NOMO-1 (cell line): ENCODE measurements around the gene ZNF275.
A peak's percentile ranks its signal among the peaks of the same experiment; 100 is the strongest.
"Not testable (repeated sequence)": the region's sequence is repeated elsewhere in the genome, so short reads cannot be mapped to it uniquely, and the experiment has no call there.

Experiments used
- DNase-seq, 2 experiments: peaks; one replicate each; lab custom pipeline; 2025; ENCODE audit not compliant: unreplicated experiment in 2 of 2; lab: John Stamatoyannopoulos, UW

The ZNF275 gene

DNA sequence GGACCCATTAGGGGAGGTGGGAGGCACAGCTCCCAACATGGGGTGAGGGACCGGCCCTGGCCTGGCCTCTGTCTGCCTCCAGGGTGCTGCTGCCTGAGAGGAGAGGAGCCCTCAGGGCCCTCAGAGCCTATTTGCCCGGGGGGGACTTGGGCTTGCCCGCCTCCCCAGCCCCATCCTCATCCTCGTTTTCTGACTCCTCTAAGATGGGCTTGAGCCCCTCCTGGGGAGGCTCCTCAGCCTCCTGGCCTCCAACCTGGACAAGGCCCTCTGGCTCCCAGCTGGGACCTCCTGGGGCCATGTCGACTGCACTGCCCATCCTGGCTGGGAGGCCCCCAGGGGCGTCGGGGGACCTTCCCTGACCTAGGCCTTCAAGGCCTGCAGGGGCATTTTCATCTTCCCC lies 15.1 kb upstream of the ZNF275 start:
- DNase-seq, result no peak

DNA sequence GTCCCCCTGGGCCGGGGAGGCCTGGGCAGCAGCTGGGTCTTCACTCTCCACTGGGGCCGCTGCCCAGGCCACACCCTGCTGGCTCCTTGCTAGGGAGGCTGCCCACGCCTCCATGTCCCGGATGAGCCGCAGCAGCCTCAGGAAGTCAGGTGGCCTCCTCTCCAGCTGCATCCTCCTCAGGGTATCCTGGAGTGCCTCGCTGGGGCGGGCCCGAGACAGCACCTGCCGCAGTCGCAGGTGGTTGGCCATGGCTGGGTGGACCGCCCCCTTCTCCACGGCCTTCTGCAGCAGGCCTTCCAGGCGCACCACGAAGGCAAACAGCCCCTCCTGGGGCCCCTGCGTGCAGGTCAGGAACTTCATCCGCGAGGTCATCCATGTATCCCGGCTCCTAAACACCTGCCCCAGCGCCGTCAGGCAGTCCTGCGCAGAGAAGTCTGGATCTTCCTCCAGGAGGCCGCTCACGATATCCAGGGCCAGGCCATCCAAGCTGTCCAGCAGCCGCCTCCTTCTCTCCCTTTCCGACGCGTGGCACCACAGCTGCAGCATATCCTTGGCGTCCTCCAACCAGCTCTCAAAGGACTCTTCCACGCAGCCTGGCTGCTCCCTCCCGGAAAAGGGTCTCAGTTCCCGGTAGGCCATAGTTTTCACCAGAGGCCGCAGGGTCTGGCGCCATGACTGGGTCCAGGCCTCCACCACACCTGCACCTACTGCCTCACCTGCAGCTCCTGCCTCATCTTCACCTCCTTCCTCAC lies 14.5 kb upstream of the ZNF275 start:
- no peak for DNase-seq

DNA sequence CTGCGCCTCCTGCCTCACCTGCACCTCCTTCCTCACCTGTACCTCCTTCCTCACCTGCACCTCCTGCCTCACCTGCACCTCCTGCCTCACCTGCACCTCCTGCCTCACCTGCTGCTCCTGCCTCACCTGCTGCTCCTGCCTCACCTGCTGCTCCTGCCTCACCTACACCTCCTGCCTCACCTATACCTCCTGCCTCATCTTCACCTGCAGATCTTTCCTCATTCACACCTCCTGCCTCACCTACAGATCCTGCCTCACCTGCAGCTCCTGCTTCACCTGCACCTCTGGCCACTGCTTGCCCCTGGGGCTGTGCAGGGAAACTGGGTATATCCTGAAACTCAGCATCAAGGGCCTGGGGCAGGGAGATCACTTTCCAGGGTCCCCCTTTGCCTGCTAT lies 13.9 kb upstream of the ZNF275 start:
- not testable (repeated sequence) for DNase-seq

DNA sequence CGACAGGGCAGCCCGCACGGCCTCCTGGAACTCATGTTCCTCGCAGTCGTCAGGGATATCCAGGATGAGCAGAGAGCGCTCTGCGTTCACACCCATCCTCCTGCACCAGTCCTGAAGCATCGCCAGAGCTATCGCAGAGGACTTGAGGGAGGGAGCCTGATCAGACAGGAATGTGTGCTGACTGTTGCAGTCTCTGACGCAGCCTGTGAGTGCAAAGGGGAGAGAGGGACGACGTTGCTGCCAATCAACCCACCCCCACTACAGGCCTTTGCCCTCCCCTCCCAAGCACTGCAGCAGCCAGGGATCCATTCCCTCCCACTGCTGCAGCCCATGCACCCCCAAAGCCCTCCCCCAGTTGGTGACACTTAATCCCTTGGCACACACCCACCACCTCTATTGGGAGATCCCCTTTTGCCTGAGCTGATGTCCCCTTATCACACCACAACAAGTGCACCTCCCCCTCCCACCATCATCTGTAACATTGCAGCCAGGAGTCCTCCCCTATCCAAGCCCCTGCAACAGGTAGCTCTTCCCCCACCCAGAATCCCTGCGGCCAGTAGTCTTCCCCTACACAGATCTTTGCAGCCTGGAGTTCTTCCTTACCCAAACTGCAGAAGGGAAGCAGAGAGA lies 13.3 kb upstream of the ZNF275 start:
- DNase-seq, result no peak

DNA sequence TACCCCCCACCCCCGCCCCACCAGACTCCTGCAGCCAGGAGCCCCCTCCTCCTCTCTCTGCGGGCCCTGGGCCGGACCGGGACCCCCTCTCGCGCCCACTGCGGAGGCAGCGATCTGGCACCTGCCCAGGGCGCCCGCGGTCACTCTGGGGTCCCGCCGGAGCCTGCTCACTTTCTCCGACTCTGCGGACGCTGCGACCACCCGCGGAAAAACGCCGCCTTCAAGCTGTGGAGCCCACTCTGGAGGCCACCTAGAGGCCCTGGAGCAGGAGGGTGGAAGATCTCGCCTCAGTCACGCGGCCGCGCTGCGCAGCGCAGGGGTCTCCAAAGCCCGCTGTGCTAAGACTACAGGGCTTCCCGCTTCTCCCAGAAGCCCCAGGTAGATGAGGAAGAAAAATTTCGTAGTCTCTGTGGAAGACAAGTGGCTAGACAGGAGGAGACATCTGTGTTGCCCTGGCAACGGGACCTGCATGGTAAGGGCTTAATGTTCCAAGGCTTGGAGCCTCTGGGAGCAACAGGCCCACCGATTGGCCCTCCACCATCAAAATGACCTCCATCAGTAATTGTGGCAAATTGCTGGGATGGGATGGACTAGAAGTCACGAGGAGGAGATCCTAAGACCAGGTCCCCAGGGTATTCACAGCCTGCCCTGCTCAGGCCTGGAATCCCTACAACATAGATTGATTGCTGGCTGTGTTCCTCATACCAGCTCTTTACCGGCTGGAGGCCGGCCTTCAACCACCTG lies 12.4 kb upstream of the ZNF275 start, which contains the start of gene PNMA6F:
PNMA6F (minus strand) TSS at position 387 of the 744 bp plus-strand sequence. CDS start 1,093 bp downstream, outside the sequence.
- DNase-seq, result no peak

DNA sequence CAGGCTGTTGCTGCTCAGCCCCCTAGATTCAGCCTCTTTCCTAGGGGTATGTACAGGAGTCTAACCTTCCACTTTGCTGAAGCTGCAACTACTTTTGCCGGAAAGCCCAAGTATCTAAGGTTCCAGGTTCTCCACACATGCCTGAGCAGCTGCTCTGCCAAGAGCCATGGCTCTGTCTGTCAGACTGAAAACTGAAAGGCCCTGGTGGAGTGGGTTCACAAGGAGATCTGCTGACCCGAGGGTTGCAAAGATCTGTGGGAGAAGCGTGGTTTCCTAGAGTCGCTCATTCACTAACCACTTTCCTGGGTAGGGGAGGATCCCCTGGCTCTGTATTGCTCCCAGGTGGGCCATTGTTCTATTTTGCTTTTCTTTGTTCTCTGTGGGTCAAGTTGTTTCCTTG lies 6.4 kb upstream of the ZNF275 start:
- DNase-seq, result no peak

DNA sequence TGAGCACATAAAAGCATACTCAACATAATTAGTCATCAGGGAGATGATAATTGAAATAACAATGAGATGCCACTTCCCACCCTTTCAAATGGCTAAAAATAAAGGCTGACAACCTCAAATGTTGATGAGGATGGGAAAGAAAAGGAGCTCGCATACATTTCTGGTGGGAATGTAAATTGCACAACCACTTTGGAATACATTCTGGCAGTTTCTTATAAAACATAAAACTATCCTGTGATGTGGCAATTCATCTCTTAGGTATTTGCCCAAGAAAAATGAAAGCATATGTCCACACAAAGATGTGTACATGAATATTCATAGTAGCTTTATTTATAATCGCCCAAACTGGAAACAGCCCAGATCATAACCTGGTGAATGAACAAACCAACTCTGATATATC lies 687 bp upstream of the ZNF275 start:
- peak in 1 of 2 experiments; percentile 9 for DNase-seq

DNA sequence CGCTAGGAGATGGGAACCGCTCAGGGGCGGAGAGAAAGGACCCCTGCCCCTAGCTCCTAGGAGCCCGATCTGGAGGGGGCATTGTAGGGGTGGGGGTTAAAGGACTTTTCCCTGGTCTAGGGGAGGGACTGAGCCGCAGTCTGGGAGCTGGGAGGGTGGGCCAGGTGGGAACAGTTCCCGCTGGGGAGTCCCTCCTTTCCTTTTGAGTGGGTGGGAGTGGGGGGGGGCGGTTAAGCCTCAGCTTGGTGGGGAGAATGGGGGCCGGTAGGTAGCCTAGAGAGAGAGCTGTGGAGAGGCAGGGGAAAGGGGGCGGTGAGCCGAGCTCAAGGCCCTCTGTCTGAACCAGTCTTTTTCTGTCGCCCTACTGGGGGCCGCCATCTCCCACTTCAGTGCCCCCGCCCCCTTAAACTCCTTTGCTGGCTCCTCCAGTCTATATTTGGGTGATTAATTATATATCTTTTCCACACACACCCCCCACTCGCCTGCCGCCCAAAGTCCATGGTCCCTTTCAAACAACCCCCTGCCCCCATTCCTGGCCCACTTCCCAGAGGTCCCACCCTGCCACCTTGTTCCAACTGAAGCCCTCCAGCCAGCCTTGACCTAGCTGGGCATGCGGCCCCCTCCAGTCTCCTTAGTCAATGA lies 822 bp downstream of the ZNF275 start:
- no peak for DNase-seq

DNA sequence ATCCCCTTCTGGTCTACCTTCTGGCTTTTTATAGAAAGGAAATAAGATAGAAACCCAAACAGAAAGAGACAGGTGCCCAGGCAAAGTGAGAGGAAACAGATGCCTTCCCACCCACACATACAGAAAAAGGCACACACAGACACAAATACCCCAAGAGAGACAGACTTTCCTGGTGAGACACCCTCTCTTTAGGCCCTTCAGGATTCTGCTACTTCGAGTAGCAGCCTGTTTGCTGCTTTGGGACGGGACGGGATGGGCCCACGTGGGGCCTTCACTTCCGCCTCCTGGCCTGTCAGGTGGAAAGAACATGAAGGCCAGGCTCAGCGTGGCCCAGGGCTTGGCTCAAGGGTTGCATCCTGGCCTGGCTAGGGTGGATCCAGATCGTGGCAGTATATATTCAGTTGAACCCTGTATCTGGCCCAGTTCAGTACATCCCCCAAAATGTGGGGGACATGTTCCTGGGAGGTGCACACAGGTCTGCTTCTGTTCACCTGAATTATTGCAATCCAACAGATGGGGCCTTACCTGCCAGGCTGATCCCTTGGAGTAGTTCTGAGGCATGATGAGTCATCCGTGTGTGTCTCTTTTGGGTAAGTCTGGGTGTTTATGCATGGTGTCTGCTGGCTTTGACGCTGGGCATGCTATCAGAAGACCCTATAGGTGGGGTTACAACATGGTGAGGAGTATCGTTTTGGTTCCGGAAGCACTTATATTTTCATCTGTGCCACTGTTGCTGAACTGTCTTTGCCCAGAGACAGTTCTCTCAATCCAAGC lies 2.4 kb downstream of the ZNF275 start:
- DNase-seq, result no peak

DNA sequence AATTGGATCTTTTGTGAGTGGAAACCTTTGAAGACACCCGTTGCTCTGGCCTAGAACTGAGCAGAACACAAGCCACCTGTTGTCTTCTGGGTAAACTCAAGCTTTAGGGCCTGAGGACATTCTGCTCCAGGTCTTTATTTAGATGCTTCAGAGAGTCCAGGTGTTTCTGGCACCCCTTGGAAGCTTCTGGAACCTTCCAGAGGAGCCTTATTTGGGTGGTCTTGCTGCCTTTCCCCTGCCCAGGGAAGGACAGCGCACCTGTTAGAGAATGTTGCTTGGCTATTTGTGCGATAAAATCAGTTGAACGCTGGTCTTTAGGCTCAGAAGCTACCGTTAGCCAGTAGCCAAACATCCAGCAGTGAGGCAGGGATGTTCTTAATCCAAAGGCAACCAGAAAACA lies 3.0 kb downstream of the ZNF275 start:
- no peak for DNase-seq

DNA sequence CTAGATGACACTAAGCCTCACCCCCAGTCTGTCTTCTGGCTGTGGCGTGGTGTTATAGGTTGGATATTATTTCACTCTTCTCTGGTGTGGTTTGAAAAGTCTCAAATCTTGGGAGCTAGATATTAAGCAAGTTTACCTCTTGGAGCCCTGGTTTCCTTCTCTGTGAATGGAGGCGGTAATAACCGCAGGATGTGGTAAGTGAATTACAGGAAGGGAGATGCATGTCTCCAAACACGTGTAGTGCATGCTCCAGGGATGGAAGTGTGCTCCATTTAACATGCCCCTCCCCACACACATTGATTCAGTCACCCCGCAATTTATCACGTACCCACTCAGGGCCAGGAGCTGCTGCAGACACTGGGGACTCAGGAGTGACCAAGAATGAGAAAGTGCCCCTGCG lies 4.9 kb downstream of the ZNF275 start:
- no peak for DNase-seq

DNA sequence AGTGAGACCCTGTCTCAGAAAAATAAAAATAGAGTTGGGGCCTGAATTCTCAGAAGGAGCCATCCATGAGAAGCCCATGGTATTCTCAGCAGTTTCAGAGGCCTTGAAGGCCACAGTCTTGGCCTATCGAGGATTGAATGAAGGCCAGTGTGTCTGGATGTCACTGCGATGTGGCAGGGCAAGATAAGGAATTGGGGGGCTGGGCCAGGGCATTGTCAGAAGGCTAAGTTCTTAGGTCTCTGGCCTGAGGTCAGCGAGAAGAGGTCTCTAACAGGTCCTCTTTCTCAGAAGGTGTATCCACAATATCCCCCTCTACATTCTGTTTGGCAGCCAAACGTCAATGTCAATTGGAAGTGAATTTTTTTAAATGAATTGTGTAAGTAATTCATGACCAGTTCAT lies 5.7 kb downstream of the ZNF275 start:
- DNase-seq, result no peak

DNA sequence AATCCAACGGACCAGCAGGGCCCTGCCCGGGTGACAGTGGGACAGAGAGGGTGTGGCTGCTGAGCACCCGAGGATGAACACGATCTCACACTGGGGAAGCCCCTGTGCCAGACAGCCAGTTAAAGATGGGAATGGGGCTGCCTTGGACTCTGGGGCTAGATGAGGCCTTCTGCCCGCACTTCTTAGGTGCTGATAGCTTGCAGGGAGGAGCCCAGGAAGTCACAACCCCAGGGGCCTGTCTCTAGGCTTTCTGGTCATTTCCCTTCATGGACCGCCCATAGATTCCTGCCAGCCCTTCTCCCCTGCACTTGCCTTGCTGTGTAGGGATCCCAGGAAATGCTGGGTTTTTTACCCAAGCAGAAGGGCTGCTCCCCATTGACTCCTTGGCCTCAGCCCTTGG lies 6.2 kb downstream of the ZNF275 start:
- no peak for DNase-seq

DNA sequence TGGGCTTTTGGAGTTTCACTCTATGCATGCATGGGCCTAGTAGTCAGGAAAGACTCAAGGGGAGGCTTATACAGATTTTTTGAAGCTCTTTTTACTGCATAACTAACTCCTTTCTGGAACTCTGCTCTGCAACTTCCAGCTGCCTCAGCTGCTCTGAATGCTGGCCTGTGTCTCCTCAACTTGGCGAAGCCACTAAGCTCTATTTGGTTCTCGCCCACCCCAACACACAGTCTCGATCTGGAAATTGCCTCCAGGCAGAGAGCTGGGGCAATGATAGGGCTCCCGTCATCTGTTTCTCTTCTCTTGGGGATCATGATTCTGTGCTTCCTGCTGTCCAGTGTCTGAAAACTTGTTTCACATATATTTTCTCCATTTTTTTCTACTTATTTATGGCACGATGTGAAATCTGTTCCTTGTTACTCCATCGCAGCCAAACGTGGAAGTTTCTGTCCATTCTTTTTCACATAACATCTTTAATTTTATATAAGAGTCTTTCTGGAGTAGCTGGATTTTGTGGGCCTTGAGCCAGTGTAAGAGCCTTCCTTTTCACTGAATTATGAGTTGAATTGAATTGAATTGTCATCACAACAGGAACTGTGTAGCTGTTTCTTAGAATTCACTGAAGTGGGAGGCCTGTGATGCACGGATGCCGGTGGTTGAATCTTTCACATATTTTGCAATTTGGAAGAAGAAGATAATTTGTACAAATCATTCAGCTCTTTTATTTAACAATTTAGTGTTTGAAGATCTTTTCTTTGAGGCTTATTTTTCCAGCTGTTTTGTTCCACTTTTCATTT lies 9.0 kb downstream of the ZNF275 start:
- DNase-seq, result no peak

DNA sequence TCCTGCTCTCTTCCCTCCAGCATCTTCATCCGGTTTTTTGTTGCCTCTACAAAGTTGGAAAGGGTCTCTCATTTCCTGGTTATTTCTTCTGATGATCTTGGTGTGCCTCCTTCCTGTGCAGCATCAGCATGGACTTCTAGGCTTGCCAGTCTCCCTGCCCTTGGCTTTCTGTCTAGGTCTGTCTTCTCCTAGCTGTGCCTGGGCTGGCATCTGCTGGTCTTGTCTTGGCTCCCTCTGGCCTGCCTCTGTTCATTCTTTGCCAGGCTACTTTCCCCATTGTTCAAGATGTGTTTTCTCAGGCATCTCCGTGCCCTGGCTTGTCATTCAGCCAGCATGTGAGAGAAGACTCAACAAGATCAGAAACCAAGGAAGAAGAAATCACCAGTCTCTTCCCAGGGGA lies 9.7 kb downstream of the ZNF275 start:
- no peak for DNase-seq

DNA sequence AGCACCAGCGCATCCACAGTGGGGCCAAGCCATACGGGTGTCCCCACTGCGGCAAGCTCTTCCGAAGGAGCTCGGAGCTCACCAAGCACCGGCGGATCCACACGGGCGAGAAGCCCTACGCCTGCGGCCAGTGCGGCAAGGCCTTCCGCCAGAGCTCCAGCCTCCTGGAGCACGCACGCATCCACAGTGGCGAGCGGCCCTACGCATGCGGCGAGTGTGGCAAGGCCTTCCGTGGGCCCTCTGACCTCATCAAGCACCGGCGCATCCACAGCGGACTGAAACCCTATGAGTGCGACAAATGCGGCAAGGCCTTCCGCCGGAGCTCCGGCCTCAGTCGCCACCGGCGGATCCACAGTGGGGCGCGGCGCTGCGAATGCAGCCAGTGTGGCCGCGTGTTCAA lies 13.6 kb downstream of the ZNF275 start:
- DNase-seq, result no peak

DNA sequence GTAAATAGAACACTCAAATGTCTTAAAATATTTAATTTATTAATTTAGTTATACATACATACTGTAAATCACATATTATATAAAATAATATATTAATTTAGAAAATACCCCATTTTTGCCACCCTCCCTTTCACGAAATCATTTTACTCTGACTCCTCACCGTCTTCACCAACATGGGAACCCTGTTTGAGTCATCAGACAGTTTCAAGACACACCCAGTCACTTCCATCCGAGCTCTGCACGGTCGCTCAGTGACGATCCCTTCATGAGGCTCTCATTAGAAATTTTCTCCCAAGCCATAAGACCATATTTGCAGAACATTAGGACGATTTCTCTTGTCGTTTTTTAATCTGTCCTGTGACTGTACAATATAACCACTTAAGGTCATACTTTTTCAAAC lies 14.5 kb downstream of the ZNF275 start:
- no peak for DNase-seq

DNA sequence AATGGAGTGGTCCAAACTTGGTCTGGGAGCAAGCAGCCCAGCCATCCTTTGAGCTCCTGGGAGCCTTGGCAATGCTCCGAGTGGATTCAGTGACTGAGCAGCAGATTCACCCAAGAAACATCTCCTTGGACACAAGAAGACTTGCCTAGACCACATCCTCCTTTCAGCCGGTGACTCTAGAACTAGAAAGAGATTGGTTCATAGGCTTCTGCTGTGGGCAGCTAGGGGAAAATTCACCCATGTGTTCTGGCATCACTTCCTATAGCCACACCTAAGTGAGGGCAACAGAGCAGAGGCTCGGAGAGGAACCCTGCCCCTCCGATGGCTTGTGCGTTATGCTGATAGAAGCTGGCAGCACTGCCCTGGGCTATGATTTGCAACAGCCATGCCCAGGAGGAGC lies 16.0 kb downstream of the ZNF275 start:
- no peak for DNase-seq

DNA sequence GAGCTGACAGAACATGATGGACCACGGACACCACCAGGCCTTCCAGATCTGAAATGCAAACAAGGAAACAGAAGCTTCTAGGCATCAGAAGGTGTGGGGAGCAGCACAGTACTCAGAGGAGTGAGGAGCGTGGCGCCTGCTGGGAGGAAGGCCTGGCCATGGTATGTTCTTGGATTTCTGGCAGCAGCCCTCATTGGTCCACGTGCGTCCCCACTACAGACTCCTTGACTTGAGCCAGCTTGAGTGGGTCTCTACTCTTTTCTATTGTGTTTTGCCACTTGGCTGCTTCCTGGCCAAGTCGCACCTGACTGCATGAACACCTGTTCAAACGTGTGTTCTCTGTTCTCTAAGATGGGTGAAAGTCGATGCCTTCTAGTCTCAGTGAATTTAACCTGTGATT lies 18.0 kb downstream of the ZNF275 start:
- DNase-seq, result no peak

DNA sequence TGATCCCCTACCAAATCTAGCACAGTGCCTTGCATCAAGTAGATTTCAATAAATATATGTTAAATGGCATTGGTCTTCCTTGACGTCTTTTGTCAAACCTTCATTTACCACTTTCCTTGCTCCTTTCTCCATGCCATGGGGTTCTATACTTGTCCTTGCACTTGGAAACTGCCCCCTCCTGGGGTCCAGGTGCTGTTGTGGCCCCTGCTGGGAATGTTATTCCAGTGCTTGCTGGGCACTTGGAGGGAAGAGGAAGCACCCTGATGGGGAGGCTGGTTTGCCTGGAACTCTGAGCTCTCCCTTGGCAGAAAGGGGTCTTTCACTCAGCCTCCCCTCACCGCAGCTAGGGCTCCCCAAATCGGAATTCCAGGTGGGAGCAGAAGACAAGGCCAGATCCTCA lies 18.9 kb downstream of the ZNF275 start:
- no peak for DNase-seq
